Tongue (tissue), 2 donors: ENCODE results near the gene GPR153. TPM values are rescaled to one million over a fixed set of nuclear protein-coding genes. Genes with fewer than 3 reads are reported as not detected.

Experiments used
- DNase-seq: peaks from one replicate; pipeline ENCODE4 v3.0.0-alpha.2; 2015
- total RNA-seq: library from RNA; depleted of rRNA; stranded (reverse); fragments of >200 nt; gene quantifications from one replicate; pipeline ENCODE4 v1.2.3, GENCODE V29; 2014

The GPR153 gene
- total RNA-seq, 1 donor from 2014 or later = 13.7 TPM

- peak; percentile 100 for DNase-seq
Observed at GRCh38 chr1:6199298-6200187, 61.4 kb downstream of the GPR153 start, which contains the start of gene RPL22. TSS of gene RPL22 (minus strand) at chr1:6199595. CDS start at chr1:6199573, 22 bp downstream.

- DNase-seq = no peak
Observed at GRCh38 chr1:6198646-6199297, 62.1 kb downstream of the GPR153 start.

- no peak for DNase-seq
Observed at GRCh38 chr1:6197746-6198427, 63.0 kb downstream of the GPR153 start.

Other genes starting within 250 kb of the GPR153 start
- 6.3 TPM for gene KCNAB2, start 215.2 kb downstream of the GPR153 start, total RNA-seq
- 1.1 TPM for gene CHD5, start 80.8 kb downstream of the GPR153 start, total RNA-seq
- gene RPL22, start 61.5 kb downstream of the GPR153 start, total RNA-seq = 302 TPM
- 22.0 TPM for gene RNF207, start 55.0 kb downstream of the GPR153 start, total RNA-seq
- 75.0 TPM for gene ICMT, start 25.1 kb downstream of the GPR153 start, total RNA-seq
- gene HES3, start 16.9 kb downstream of the GPR153 start, total RNA-seq = not detected
- gene ACOT7, start 132.7 kb upstream of the GPR153 start, total RNA-seq = 10.6 TPM
- gene HES2, start 158.8 kb upstream of the GPR153 start, total RNA-seq = 3.2 TPM
- 3.8 TPM for gene ESPN, start 163.7 kb upstream of the GPR153 start, total RNA-seq
- 33.0 TPM for gene TNFRSF25, start 205.1 kb upstream of the GPR153 start, total RNA-seq
- gene PLEKHG5, start 230.6 kb upstream of the GPR153 start, total RNA-seq = 24.5 TPM